CD4-positive, alpha-beta T cell treated with Interleukin-15 for 4 hours (primary cell): ENCODE results near the gene OR10T2.
"Not testable (repeated sequence)": the region's sequence is repeated elsewhere in the genome, so short reads cannot be mapped to it uniquely, and the experiment has no call there.

Experiments used
- DNase-seq: peaks from one replicate; pipeline ENCODE4 v3.0.0-alpha.2; 2020; ENCODE audit warnings: low spot score

OR10T2 gene

DNA sequence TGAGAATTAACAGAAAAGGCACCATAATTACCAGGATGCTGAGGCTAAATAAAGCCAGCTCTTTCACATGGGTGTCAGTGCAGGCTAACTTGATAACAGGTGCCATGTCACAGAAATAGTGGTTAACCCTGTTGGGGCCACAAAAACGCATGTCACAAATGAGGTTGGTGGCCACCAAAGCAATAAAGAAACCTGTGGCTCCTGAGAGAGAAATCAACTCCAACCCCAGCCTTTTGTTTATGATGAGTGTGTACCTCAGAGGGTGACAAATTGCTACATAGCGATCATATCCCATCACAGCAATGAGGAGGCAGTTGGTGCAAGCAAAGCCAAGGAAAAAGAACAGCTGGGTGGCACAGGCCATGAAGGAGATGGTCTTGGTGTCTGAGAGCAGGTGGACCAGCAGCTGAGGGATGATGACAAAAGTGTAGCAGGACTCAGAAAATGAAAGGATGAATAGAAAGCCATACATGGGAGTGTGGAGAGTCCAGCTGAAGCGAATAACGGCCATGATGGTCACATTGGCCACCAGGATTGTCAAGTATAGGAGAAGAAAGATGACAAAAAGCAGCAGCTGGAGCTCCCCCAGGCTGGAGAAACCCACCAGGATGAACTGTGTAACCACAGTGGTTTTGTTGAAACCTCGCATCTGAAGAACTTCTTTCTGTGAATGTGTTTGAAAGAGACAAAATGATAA is at the start of gene OR10T2:
Gene OR10T2 (minus strand): TSS at position 649 of the 697 bp plus-strand sequence. CDS start 0 bp downstream, at position 649.
- no peak for DNase-seq

DNA sequence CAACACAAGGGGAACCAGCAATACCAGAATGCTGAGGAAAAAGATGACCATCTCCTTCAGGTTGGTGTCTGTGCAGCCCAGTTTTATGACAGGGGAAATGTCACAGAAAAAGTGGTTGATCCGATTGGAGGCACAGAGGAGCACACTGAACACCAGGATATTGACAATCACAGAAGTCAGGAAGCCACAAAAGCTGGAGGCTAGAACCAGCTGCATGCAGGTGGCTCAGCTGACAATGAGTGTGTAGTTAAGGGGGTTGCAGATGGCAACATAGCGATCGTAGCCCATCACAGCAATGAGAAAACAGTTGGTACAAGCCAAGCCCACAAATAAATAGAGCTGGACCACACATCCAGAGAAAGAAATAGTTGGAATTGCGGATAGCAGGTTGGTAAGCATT is 46.1 kb upstream of the OR10T2 start:
- no peak for DNase-seq

GRCh38 chr1:158434741-158435140 is 35.5 kb upstream of the OR10T2 start:
- DNase-seq = no peak

GRCh38 chr1:158430163-158430562 is 30.9 kb upstream of the OR10T2 start:
- DNase-seq = not testable (repeated sequence)

DNA sequence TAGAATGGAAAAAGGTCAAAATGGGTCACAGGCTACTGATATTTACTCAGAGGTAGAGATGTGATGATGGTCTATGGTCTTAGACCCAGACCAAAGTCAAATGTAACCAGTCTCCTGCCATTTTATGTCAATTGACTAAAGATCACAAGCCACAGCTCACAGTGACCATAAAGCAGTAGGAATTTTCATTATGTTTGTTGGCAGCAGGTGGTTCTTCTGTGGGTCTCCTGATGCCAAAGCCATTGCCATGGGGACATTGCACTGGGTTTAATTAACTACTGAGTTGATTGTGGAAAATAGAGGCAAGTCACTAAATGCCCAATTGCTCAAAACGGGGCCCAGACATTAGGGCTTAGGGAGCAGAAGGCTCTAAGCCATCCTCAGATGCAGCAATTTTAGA is 26.9 kb upstream of the OR10T2 start, which contains the start of gene OR10K2:
Gene OR10K2 (minus strand): TSS at position 101 of the 400 bp plus-strand sequence. CDS start 5,371 bp downstream, outside the sequence.
- no peak for DNase-seq

- no peak for DNase-seq
Observed at GRCh38 chr1:158425027-158425426, 25.8 kb upstream of the OR10T2 start.

DNA sequence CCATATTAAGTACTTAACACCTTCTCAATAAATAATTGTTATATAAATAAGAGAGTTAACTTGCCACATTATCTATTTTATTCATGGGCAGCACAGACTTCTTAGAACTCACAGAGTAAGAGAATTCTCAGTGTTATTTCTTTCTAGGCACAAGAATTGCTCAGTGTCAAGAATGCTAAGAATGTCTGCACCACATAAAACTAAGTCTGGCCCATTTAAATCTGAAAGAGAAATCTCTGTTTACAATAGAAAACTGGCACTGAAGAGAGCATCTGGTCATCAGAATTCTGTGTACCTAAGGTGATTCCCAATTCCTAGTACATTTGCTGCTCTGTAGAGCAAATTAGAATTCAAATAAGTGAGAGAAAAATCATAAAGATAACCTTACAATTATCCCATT is 22.9 kb upstream of the OR10T2 start:
- DNase-seq = no peak

DNA sequence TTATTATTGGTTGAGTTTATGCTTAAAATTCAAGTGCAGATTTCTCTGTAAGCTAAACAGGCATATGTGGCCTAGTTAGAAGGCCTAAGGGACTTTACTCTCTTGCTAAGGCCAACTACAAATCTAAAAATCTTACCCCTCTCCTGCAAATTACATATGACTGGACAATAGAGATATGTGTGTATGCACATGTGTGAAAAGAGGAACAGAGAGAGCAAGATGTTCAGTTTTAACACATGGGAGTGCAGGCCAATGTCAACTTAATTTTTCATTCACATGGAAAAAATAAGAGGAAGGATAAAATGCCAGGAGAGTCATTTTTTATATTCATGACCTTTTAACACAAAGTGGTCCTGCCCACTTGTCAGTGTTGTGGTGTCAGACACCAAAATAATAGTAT is 18.3 kb upstream of the OR10T2 start:
- no peak for DNase-seq

GRCh38 chr1:158414651-158415345 is 15.5 kb upstream of the OR10T2 start:
- DNase-seq = no peak

DNA sequence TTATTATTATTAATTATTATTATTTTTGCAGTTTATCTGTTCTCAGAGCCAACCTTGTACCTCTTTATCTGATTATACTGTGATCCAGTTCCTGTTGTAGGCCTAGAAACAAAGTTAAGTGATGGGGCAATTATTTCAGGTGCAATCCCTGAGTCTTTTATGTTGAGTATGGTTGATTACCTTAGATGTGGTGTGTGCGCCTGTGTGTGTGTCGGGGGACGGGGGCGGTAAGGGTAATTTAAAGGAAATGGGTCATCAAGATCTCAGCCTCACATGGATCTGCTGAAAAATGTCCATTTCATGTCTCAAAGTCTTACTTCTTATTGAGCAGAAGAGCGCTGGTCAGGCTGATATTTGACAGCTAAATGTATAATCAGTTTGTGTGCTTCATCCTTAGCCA is 7.8 kb upstream of the OR10T2 start:
- no peak for DNase-seq

- DNase-seq = no peak
Observed at GRCh38 chr1:158400871-158401270, 1.6 kb upstream of the OR10T2 start.

DNA sequence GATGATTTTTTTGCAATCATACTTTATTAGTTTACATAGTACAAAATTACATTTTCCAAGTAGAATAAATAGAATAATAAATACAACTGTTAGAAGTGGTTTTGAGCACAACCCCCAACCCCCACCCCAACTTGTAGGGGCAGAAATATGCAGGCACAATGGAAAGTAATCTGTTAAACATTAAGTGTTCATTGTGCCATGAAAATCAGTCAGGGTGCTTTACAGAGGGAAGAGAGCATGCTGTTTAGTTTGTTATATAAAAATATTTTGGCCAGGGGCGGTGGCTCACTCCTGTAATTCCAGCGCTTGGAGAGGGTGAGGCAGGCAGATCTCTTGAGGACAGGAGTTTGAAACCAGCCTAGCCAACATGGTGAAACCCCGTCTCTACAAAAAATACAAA is 2.6 kb downstream of the OR10T2 start:
- no peak for DNase-seq

GRCh38 chr1:158393476-158393875 is 5.8 kb downstream of the OR10T2 start:
- DNase-seq = no peak

DNA sequence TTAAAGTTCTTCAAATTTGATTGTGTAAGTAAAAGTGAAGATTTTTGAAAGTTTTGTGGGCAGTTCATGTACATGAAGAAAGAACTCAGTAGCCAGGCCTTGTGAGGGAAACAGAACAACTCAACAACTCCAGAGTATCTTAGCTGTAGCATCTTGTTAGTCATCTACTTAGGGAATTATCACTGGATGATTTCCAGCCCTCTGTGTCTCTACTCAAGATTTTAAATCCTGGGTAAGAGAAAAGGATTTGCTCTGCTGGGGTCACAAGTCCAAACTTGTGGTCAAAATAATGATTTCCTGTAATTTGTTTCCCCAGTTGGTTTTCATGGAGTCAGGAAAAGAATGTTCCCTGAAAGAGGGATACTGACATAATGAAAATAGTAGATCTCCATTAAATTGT is 8.2 kb downstream of the OR10T2 start:
- no peak for DNase-seq

- DNase-seq = no peak
Observed at GRCh38 chr1:158390331-158390730, 8.9 kb downstream of the OR10T2 start.

DNA sequence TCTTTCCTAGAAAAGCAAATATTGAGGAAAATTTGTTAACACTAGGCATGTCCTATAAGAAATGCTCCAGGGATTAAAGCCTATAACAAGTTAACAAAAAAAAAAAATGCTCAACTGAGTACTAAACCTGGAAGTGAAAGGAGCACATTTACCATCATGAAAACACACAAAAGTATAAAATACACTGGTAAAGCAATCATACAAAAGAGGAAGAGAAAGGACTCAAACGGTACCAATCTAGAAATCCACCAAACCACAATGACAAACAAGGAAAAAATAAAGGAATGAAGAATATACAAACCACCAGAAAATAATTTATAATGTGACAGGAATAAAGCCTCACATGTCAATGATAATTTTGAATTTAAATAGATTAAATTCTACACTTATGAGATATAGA is 24.4 kb downstream of the OR10T2 start:
- no peak for DNase-seq

DNA sequence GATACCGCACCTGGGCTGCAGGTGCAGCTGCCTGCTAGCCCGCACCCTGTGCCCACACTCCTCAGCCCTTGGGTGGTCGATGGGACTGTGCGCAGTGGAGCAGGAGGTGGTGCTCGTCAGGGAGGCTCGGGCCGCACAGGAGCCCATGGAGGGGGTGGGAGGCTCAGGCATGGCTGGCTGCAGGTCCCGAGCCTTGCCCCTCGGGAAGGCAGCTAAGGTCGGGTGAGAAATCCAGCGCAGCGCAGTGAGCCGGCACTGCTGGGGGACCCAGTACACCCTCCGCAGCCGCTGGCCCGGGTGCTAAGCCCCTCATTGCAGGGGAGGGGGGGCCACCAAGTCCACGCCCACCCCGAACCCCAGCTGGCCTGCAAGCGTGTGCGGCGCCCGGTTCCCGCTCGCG is 25.2 kb downstream of the OR10T2 start:
- DNase-seq = not testable (repeated sequence)

DNA sequence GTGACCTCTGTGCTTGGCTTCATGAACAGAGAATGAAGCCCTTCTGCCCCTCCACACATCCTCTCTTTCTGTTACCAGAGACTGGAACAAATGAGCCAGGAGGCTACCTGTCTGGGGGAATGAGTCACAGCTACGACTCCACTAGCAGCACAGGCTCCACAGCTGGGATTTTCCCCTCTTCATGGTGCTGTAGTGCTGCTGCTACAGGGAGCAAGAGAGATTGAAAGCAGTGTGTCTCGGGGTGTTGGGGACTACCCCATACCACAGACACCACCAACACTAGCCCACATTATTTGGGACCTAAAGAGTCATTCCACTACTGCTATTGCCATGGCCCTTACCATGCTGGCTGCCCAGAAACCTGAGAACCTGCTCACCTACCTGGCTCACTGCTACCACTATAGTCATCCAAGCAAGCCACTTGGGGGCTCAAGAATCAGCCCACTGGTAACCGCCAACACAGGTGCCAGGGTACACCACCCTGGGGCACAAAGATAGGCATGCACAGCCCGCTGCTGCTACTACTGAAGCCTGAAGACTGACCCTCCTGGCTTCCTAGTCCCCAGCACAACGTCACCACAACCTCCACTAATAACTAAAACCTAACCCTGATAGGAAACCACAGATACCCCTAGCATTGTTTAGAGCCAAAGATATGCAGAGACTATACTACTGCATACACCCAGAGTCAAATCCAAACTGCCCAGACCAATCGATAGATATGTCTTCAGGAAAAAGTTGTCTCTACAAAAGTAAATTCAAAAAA is 27.9 kb downstream of the OR10T2 start:
- DNase-seq = no peak

- DNase-seq = no peak
Observed at GRCh38 chr1:158366783-158367182, 32.5 kb downstream of the OR10T2 start.

DNA sequence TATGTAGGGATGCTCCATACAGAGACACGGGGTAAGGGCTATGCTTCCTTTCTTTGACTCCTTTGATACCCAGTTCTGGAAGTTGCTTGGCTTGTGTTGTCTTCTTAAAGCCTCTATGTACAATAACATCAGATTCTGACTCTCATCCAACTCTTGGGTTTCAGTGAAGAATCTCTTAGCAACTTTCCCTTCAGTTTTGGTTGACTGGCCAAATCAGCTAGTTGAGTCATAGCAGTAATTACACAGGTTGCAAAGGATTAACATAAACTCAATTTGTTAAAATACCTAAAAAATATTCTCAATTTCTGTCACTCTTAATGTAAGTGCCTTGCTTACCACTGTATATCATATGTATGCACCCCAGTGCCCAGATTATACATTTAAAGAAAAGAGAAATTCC is 36.3 kb downstream of the OR10T2 start:
- no peak for DNase-seq

DNA sequence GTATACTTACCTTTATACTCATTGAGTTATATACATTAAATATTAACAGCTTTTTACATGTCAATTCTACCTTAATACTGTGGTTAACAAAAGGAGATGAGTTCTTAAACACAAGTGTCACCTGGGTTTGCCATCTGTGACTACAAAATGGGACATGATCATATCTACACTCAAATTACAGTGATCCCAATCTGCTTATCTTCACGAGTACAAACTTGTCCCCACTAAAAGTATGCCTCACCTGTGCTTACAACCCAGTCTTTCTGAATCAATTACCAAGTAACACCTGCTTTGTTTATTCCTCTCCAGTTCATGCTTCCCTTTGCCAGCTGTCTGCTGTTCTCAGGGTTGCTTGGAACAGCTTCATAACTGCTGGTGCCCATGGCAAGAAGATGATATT is 36.8 kb downstream of the OR10T2 start:
- no peak for DNase-seq

GRCh38 chr1:158357441-158357840 is 41.8 kb downstream of the OR10T2 start:
- no peak for DNase-seq

- DNase-seq = no peak
Observed at GRCh38 chr1:158356616-158357015, 42.6 kb downstream of the OR10T2 start.
